Cerebellar cortex (tissue), 1 donor: ENCODE results near the gene ARHGAP25.

ENCODE experiments used
- DNase-seq: peaks from one replicate; pipeline ENCODE4 v3.0.0-alpha.2; 2015; ENCODE audit warnings: low spot score

Gene ARHGAP25

DNA sequence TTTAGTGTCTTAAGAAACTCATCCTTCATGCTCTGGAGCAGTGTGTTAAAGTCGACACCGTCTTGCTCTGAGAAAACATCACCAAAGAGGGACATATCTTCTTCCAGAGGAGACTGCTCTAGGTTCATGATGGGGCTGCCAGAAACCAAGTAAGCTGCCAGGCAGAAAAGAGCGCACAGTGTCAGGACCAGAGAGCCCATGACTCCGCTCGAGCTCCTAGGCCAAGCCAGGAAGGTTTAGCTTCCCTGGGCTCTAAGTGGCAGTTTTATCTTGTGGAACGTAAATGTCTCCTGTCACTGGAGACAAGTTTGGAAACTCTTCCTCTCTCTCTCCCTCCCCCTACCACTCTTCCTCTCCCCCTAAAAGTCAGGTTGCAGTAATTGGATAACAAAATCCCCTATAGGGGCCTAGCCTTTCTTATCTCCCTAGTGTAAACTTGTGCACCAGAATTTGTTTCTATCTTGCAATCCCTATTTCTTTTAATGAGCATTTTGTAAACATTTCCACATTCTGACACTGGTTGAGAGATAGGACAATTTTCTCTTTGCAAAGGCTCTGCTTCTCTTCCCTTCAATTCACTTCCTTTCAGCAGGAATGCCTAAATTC is 136.7 kb downstream of the ARHGAP25 start, which contains the start of gene BMP10:
TSS of gene BMP10 (minus strand) at position 239 of the 606 bp plus-strand sequence. CDS start at position 200, 39 bp downstream.
- DNase-seq, result no peak
